CD4-positive, alpha-beta T cell (primary cell): Measurements from ENCODE around the gene DCK. TPM values are rescaled to one million over a fixed set of nuclear protein-coding genes. Genes with fewer than 3 reads are reported as not detected.

Experiments
- ATAC-seq: fragments of 200-7000 bp; cut with Tn5 transposase; one replicate; pipeline ENCODE4 v1.10.0; 2022; ENCODE audit warnings: mild to moderate bottlenecking; ENCODE audit not compliant: poor library complexity
- CTCF ChIA-PET: fragments of 350-600 bp; sonication (Branson Sonifier 250); formaldehyde crosslinking; loops from one replicate; lab custom pipeline; 2021; ENCODE audit warnings: antibody characterized with exemption, inconsistent platforms; lab: Charles Lee
- POLR2A ChIA-PET: fragments of 350-600 bp; sonication (Branson Sonifier 250); formaldehyde crosslinking; loops from one replicate; lab custom pipeline; 2021; ENCODE audit warnings: antibody characterized with exemption, inconsistent platforms; lab: Charles Lee
- DNase-seq, 14 experiments: peaks; one replicate each; pipeline ENCODE4 v3.0.0-alpha.2; 2013 to 2020; ENCODE audit warnings: mixed read lengths in 2 of 14
- H3K27ac ChIP-seq, 2 donors: one replicate each; pipeline versions ENCODE4 v1.5.1 to v1.7.0; 2013; ENCODE audit warnings: low read length in 2 of 2, low read depth in 1 of 2, mild to moderate bottlenecking in 1 of 2
- H3K27me3 ChIP-seq, 2 experiments: 1 replicate in 1 of 2; 2 replicates in 1 of 2; pipeline versions ENCODE4 v1.6.1 to v1.7.0; 2013; ENCODE audit warnings: low read length in 2 of 2, control low read depth in 1 of 2, mild to moderate bottlenecking in 1 of 2, moderate library complexity in 1 of 2; ENCODE audit not compliant: insufficient read depth in 2 of 2, control insufficient read depth in 1 of 2
- H3K36me3 ChIP-seq: one replicate; pipeline ENCODE4 v1.6.1; 2013; ENCODE audit warnings: low read length, control low read depth; ENCODE audit not compliant: insufficient read depth
- H3K4me1 ChIP-seq: one replicate; pipeline ENCODE4 v1.6.1; 2013; ENCODE audit warnings: low read length, control low read depth; ENCODE audit not compliant: insufficient read depth
- H3K4me3 ChIP-seq: one replicate; pipeline ENCODE4 v1.5.1; 2013; ENCODE audit warnings: mild to moderate bottlenecking, low read length, moderate library complexity
- H3K9me3 ChIP-seq, 2 experiments: 1 replicate in 1 of 2; 2 replicates in 1 of 2; pipeline versions ENCODE4 v1.6.1 to v1.7.0; 2013; ENCODE audit warnings: low read length in 2 of 2, mild to moderate bottlenecking in 2 of 2, control low read depth in 1 of 2, moderate library complexity in 1 of 2; ENCODE audit not compliant: control insufficient read depth in 1 of 2, insufficient read depth in 1 of 2
- H3K27ac Mint-ChIP-seq: one replicate; pipeline ENCODE4 v1.8.0; 2020; ENCODE audit warnings: mixed read lengths
- H3K27me3 Mint-ChIP-seq: one replicate; pipeline ENCODE4 v1.8.0; 2021; ENCODE audit warnings: mixed read lengths
- H3K36me3 Mint-ChIP-seq: one replicate; pipeline ENCODE4 v1.8.0; 2021; ENCODE audit warnings: low read depth, mixed read lengths
- H3K4me1 Mint-ChIP-seq: one replicate; pipeline ENCODE4 v1.8.0; 2021; ENCODE audit warnings: low read depth, mixed read lengths
- H3K4me3 Mint-ChIP-seq: one replicate; pipeline ENCODE4 v1.8.0; 2020; ENCODE audit warnings: mild to moderate bottlenecking, mixed read lengths
- H3K9me3 Mint-ChIP-seq: one replicate; pipeline ENCODE4 v1.8.0; 2020; ENCODE audit warnings: mixed read lengths
- intact Hi-C, 2 experiments: fragments of 100-400 bp; cut with DNase I in 1 of 2; cut with micrococcal nuclease in 1 of 2; formaldehyde crosslinking; loops; one replicate each; pipeline versions ENCODE4 v1.15.1 to v1.9.0; 2023 to 2025; cut with DNase I, micrococcal nuclease
- total RNA-seq, 174 experiments: library from RNA in 2 of 174; stranded (reverse) in 2 of 174; gene quantifications; one replicate each; pipeline ENCODE4 v1.2.3 and lab custom pipeline; 2021 to 2026
- TF ChIP-seq, protein P1 (sequence below): fragments of 200-600 bp; IDR thresholded peaks from one replicate; pipeline ENCODE4 v1.8.0; 2022; ENCODE audit warnings: antibody characterized with exemption, mild to moderate bottlenecking

The DCK gene
- total RNA-seq, 2 experiments from 2014 or later, result 12.8 to 13.9 TPM

DNA sequence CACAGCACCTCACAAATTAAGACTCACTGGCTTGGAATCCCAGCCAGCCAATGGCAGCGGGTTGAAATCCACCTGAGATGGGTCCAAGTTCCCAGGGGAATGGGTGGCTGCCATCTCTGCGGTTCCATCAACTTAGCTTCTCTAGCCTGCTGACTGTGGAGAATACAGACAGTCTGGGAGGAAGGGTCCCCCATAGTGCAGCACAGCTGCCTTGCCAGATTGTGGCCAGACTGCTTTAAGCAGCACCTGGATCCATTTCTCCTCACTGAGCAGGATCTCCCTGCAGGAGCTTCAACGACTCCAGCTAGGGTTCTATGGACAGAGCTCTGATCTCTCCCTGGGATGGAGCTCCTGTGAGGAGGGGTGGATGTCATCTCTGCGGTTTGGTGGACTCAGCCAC is 51.8 kb downstream of the DCK start:
- no peak overlapping the region for H3K27ac Mint-ChIP-seq
- Histone ChIP-seq H3K36me3 (no peaks in the 10 kb centered on the region), H3K27me3 (no peaks in the 10 kb centered on the region), H3K4me1 (no peaks in the 10 kb centered on the region), H3K27ac (no peak overlapping the region), H3K9me3 (peaks cover 12 to 17% of the 10 kb centered on the region in 2 experiments), H3K4me3 (no peak overlapping the region)
- POLR2A ChIA-PET, result no interaction called here
- peaks cover 5% of the 10 kb centered on the region for H3K9me3 Mint-ChIP-seq
- H3K36me3 Mint-ChIP-seq, result peaks cover 18% of the 10 kb centered on the region
- ATAC-seq, result no peak
- TF ChIP-seq, protein P1, sequence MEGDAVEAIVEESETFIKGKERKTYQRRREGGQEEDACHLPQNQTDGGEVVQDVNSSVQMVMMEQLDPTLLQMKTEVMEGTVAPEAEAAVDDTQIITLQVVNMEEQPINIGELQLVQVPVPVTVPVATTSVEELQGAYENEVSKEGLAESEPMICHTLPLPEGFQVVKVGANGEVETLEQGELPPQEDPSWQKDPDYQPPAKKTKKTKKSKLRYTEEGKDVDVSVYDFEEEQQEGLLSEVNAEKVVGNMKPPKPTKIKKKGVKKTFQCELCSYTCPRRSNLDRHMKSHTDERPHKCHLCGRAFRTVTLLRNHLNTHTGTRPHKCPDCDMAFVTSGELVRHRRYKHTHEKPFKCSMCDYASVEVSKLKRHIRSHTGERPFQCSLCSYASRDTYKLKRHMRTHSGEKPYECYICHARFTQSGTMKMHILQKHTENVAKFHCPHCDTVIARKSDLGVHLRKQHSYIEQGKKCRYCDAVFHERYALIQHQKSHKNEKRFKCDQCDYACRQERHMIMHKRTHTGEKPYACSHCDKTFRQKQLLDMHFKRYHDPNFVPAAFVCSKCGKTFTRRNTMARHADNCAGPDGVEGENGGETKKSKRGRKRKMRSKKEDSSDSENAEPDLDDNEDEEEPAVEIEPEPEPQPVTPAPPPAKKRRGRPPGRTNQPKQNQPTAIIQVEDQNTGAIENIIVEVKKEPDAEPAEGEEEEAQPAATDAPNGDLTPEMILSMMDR, result no peak
- DNase-seq, result no peak
- intact Hi-C loops, result no loop called here
- no peaks in the 10 kb centered on the region for H3K27me3 Mint-ChIP-seq
- H3K4me1 Mint-ChIP-seq, result no peaks in the 10 kb centered on the region
- H3K4me3 Mint-ChIP-seq, result no peak overlapping the region
- CTCF ChIA-PET, result no interaction called here

- Histone ChIP-seq H3K4me1 (no peaks in the 10 kb centered on the region), H3K36me3 (no peaks in the 10 kb centered on the region), H3K9me3 (peaks cover 6 to 17% of the 10 kb centered on the region in 2 experiments), H3K27ac (no peak overlapping the region), H3K27me3 (no peaks in the 10 kb centered on the region), H3K4me3 (no peak overlapping the region)
- Mint-ChIP-seq H3K36me3 (peaks cover 4% of the 10 kb centered on the region), H3K4me3 (no peak overlapping the region), H3K27me3 (no peaks in the 10 kb centered on the region), H3K27ac (no peak overlapping the region), H3K4me1 (no peaks in the 10 kb centered on the region), H3K9me3 (peaks cover 4% of the 10 kb centered on the region)
- TF ChIP-seq, protein P1, result no peak
- no peak for DNase-seq
- ChIA-PET CTCF (no interaction called here), POLR2A (no interaction called here)
- intact Hi-C loops, result no loop called here
- no peak for ATAC-seq
Measured at GRCh38 chr4:71049395-71049794, 55.9 kb downstream of the DCK start.

DNA sequence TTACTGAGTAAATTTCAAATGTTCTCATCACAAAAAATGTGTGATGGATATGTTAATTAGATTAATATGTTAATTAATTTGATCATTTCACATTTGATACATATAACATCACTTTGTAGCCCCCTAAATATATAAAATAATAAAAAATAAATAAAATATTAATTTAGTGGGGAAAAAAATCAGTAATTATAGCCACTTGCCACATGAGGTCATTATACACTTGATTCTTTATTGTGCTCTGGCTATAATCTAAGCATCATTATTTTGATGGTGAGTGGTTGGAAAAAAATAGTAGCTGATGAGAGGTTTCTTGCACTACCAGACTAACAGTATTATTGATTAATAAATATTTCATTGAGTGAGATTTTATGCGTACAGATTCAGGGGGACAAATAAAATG is 57.4 kb downstream of the DCK start:
- Mint-ChIP-seq H3K4me3 (no peak overlapping the region), H3K27ac (no peak overlapping the region), H3K9me3 (peaks cover 4% of the 10 kb centered on the region), H3K4me1 (no peaks in the 10 kb centered on the region), H3K36me3 (no peaks in the 10 kb centered on the region), H3K27me3 (no peaks in the 10 kb centered on the region)
- ChIA-PET POLR2A (no interaction called here), CTCF (no interaction called here)
- H3K4me3 ChIP-seq, result no peak overlapping the region
- H3K4me1 ChIP-seq, result no peaks in the 10 kb centered on the region
- TF ChIP-seq, protein P1, result no peak
- DNase-seq, result peak in 1 of 14 experiments; percentile 21
- no peaks in the 10 kb centered on the region for H3K27me3 ChIP-seq
- intact Hi-C loops, result no loop called here
- H3K36me3 ChIP-seq, result no peaks in the 10 kb centered on the region
- no peak overlapping the region for H3K27ac ChIP-seq
- no peak for ATAC-seq
- peaks cover 0 to 6% of the 10 kb centered on the region in 2 experiments for H3K9me3 ChIP-seq
